ENCODE data around the gene CXADR.
A peak's percentile ranks its signal among the peaks of the same experiment; 100 is the strongest.

CXADR gene

DNA sequence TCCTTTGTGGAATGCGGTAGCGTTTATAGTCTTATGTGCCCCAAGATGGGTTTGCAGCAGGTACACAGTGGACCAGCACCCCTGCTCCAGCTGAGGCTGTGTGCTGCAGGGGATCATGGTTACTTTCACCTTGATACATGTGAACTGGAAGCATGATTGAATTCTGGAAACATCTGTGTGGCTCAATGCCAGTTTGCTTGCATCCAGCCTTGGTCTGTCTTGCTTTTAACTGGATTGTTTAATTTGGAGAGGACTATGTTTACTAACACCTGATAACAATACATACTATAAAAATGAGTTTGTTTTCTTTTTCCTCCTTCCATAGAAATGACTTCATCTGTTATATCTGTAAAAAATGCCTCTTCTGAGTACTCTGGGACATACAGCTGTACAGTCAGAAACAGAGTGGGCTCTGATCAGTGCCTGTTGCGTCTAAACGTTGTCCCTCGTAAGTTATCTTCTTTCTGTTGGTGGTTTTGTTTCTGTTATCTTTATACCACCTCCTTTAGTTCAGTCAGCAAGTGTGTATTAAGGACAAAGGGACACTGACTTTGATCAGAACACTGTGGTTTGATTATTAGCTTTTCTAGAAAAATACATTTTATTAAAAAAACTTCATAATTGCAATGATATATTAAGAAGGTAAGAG is 47.7 kb downstream of the CXADR start:
- DNase-seq (ENCODE audit: extremely low spot score) = no peak
- ChIA-PET POLR2A (no interaction called here), CTCF (no interaction called here)
- no peak for TF ChIP-seq ZNF384 (IDR thresholded peaks at IDR 0.05)

DNA sequence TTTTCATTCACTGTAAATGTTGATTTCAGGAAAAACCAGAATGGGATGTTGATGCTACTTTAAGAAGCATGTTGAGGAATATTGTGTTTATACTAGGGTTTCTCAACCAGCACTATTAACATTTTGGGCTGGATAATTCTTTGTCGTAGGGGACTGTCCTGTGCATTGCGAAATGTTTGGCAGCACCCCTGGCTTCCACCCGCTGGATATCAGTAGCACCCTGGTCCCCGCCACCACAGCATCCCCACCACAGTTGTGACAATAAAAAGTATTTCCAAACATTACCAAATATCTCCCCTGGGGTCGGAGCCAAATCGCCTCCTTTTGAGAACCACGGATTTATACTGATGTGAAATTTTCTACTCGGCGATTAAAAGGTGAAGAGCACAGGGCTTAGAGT is 57.9 kb downstream of the CXADR start:
- TF ChIP-seq SP1 (IDR thresholded peaks at IDR 0.05) = no peak
- TF ChIP-seq ELF4 (IDR thresholded peaks at IDR 0.05) = no peak
- no peak for TF ChIP-seq FOXA1 (IDR thresholded peaks at IDR 0.05)
- TF ChIP-seq TARDBP (IDR thresholded peaks at IDR 0.05) = no peak
- TF ChIP-seq ZNF384 (IDR thresholded peaks at IDR 0.05) = no peak
- TF ChIP-seq FOXK2 (IDR thresholded peaks at IDR 0.05) = no peak
- no peak for DNase-seq (ENCODE audit: extremely low spot score)
- POLR2A ChIA-PET = no interaction called here
- CTCF ChIA-PET = no interaction called here

DNA sequence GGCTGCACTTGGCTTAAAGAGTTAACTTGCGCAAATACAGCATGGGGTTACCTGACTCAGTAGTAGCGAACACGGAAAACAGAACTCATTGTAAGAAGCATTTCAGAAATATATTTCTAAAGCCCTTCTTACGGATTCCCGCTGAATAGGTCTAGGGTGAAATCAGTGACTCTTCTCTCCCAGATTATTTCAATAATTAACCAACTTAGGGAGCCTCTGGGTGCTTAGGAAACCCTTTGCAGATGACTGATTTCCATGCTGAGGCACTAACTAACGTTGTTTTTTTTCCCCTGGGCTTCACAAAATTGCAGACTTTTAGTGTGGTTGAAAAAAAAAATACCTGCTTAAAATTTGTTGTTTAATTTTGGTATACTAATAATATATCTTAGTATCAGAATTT is 59.6 kb downstream of the CXADR start:
- POLR2A ChIA-PET = no interaction called here
- no peak for DNase-seq (ENCODE audit: extremely low spot score)

DNA sequence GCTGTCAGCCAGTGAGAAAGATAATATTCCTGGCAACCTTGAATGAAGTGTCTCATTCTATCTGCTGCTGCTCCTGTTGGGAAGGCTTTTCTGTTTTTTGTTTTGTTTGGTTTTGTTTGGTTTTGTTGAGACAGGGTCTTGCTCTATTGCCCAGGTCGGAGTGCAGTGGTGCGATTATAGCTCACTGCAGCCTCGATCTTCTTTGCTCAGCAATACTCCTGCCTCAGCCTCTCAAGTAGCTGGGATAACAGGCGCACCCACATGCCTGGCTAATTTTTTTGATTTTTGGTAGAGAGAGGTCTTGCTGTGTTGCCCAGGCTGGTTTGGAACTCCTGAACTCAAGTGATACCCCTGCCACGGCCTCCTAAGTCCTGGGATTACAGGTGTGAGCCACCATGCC is 62.2 kb downstream of the CXADR start:
- DNase-seq (ENCODE audit: extremely low spot score) = no peak
- TF ChIP-seq BHLHE40 (IDR thresholded peaks at IDR 0.05; ENCODE audit: borderline replicate concordance) (no peak), NFRKB (IDR thresholded peaks at IDR 0.05) (no peak), FOXA1 (IDR thresholded peaks at IDR 0.05) (no peak), FOXK2 (IDR thresholded peaks at IDR 0.05) (no peak), HDGF (IDR thresholded peaks at IDR 0.05; ENCODE audit: borderline replicate concordance) (no peak), LEF1 (IDR thresholded peaks at IDR 0.05; ENCODE audit: borderline replicate concordance) (no peak), ARNT (IDR thresholded peaks at IDR 0.05) (no peak), TARDBP (IDR thresholded peaks at IDR 0.05) (no peak), SUZ12 (IDR thresholded peaks at IDR 0.05) (no peak), SP1 (IDR thresholded peaks at IDR 0.05) (no peak)
- TF ChIP-seq, protein P1, sequence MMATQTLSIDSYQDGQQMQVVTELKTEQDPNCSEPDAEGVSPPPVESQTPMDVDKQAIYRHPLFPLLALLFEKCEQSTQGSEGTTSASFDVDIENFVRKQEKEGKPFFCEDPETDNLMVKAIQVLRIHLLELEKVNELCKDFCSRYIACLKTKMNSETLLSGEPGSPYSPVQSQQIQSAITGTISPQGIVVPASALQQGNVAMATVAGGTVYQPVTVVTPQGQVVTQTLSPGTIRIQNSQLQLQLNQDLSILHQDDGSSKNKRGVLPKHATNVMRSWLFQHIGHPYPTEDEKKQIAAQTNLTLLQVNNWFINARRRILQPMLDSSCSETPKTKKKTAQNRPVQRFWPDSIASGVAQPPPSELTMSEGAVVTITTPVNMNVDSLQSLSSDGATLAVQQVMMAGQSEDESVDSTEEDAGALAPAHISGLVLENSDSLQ (IDR thresholded peaks at IDR 0.05) = no peak
- ChIA-PET POLR2A (no interaction called here), CTCF (no interaction called here)

More for the DNA sequence above, 59.6 kb downstream of the CXADR start:
- CTCF ChIA-PET = no interaction called here
- TF ChIP-seq FOXA1 (IDR thresholded peaks at IDR 0.05) (no peak), CTBP1 (IDR thresholded peaks at IDR 0.05; ENCODE audit: borderline replicate concordance) (no peak), HDGF (IDR thresholded peaks at IDR 0.05; ENCODE audit: borderline replicate concordance) (no peak), SUZ12 (IDR thresholded peaks at IDR 0.05) (no peak), NFRKB (IDR thresholded peaks at IDR 0.05) (no peak), SP1 (IDR thresholded peaks at IDR 0.05) (no peak), LEF1 (IDR thresholded peaks at IDR 0.05; ENCODE audit: borderline replicate concordance) (no peak), FOXM1 (IDR thresholded peaks at IDR 0.05; ENCODE audit: borderline replicate concordance) (no peak), FOXK2 (IDR thresholded peaks at IDR 0.05) (no peak), L3MBTL2 (conservative IDR thresholded peaks at IDR 0.05) (no peak), BHLHE40 (IDR thresholded peaks at IDR 0.05; ENCODE audit: borderline replicate concordance) (no peak), ZNF384 (IDR thresholded peaks at IDR 0.05) (no peak)
- TF ChIP-seq, protein P1 (IDR thresholded peaks at IDR 0.05) = no peak

DNA sequence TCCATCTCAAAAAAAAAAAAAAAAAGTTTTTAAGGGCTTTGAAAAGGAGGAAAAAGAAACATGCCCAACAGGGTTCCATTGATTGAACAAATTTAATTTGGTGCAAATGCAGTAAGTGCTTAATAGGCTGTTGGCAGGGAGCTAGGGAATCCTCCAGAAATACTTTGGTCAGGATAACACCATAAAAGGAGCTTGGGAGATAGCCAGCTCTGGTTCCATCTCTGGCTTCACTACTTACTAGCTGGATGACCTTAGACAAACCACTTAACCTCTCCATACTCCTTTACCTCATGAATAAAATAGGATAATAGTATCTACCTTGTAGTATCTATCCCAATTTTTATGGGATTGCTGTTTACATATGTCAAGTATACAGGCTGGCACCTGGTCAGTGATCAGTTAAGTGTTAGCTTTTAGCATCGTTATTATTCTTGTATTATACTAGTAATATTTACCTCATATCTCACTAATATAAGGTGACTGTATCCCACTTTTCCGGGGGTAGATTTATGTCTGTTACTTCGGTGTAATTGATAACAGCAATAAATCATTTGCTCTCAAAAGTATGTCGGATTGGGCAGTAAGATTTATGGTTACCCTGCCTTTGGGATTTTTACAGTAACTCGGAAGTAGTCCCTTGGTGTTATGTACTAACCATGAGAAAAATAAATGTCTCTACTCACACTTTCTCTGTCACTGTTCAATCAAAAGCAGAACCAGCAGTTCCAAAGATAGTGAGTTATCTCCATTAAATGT is 63.4 kb downstream of the CXADR start:
- POLR2A ChIA-PET = no interaction called here
- TF ChIP-seq, protein P1 (IDR thresholded peaks at IDR 0.05) = peak; percentile 90
- TF ChIP-seq L3MBTL2 (conservative IDR thresholded peaks at IDR 0.05) = no peak
- peak; percentile 18 for DNase-seq (ENCODE audit: extremely low spot score)
- CTCF ChIA-PET = interaction anchor here (0.6 to 1.2 kb wide), 4 partner anchors 22 to 209 kb away, joined by 4 to 6 read pairs (median 5); no protein-coding TSS in a partner anchor

DNA sequence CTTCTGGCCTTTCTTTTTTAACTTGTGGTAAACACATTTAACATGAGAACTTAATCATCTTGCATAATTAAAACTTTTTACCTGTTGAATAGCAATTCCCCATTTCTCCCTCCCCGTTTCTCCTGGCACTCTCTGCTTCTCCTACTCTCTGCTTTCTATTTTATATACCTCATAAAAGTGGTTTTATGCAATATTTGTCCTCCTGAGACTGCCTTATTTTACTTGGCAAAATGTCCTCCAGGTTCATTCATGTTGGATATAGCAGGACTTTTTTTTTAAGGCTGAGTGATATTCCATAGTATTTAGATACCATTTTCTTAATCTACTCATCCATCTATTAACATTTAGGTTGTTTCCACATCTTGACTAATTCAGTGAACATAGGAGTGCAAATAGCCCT is 64.9 kb downstream of the CXADR start:
- DNase-seq (ENCODE audit: extremely low spot score) = no peak
- TF ChIP-seq NFRKB (IDR thresholded peaks at IDR 0.05) = no peak
- no peak for TF ChIP-seq ELF4 (IDR thresholded peaks at IDR 0.05)
- TF ChIP-seq ARNT (IDR thresholded peaks at IDR 0.05) = no peak
- TF ChIP-seq FOXM1 (IDR thresholded peaks at IDR 0.05; ENCODE audit: borderline replicate concordance) = no peak
- no peak for TF ChIP-seq HDGF (IDR thresholded peaks at IDR 0.05; ENCODE audit: borderline replicate concordance)
- TF ChIP-seq TARDBP (IDR thresholded peaks at IDR 0.05) = no peak
- no peak for TF ChIP-seq LEF1 (IDR thresholded peaks at IDR 0.05; ENCODE audit: borderline replicate concordance)
- no peak for TF ChIP-seq FOXK2 (IDR thresholded peaks at IDR 0.05)
- no peak for TF ChIP-seq BHLHE40 (IDR thresholded peaks at IDR 0.05; ENCODE audit: borderline replicate concordance)
- no peak for TF ChIP-seq ZNF384 (IDR thresholded peaks at IDR 0.05)
- TF ChIP-seq L3MBTL2 (conservative IDR thresholded peaks at IDR 0.05) = no peak
- no peak for TF ChIP-seq SP1 (IDR thresholded peaks at IDR 0.05)
- TF ChIP-seq SUZ12 (IDR thresholded peaks at IDR 0.05) = no peak
- no peak for TF ChIP-seq CTBP1 (IDR thresholded peaks at IDR 0.05; ENCODE audit: borderline replicate concordance)
- no peak for TF ChIP-seq FOXA1 (IDR thresholded peaks at IDR 0.05)
- ChIA-PET CTCF (no interaction called here), POLR2A (no interaction called here)

Data from HEK293T (cell line).